Thyroid gland (tissue), 4 donors: ENCODE measurements around the gene FBXL19. TPM values are rescaled to one million over a fixed set of nuclear protein-coding genes. Genes with fewer than 3 reads are reported as not detected.

Experiments
- DNase-seq, 2 donors: peaks; one replicate each; pipeline ENCODE4 v3.0.0-alpha.2; 2019
- H3K27ac ChIP-seq, 3 donors: fragments of 200-600 bp; sonication (generic); 1 replicate in 2 of 3; 2 replicates in 1 of 3; pipeline ENCODE4 v1.5.1; 2016 to 2019; ENCODE audit warnings: mild to moderate bottlenecking in 1 of 3, moderate library complexity in 1 of 3
- H3K27me3 ChIP-seq: fragments of 200-600 bp; sonication (generic); one replicate; pipeline ENCODE4 v1.5.1; 2019
- H3K36me3 ChIP-seq, 2 donors: fragments of 200-600 bp; sonication (generic); one replicate each; pipeline ENCODE4 v1.5.1; 2016 to 2019
- H3K4me1 ChIP-seq, 2 donors: fragments of 200-600 bp; sonication (generic); one replicate each; pipeline ENCODE4 v1.5.1; 2017 to 2019
- H3K4me3 ChIP-seq, 3 donors: fragments of 200-600 bp; sonication (generic); replicated peaks in 1 of 3; 1 replicate in 2 of 3; 2 replicates in 1 of 3; pipeline ENCODE4 v1.5.1; 2016; ENCODE audit warnings: mild to moderate bottlenecking in 1 of 3
- H3K9me3 ChIP-seq: fragments of 200-600 bp; sonication (generic); one replicate; pipeline ENCODE4 v1.5.1; 2017
- CTCF ChIP-seq, 6 experiments: fragments of 200-600 bp in 3 of 6; fragments of 450-650 bp in 3 of 6; sonication (generic) in 3 of 6; IDR thresholded peaks; one replicate each; pipeline ENCODE4 v1.5.1; 2016 to 2019; ENCODE audit warnings: antibody characterized with exemption in 6 of 6, mild to moderate bottlenecking in 2 of 6, inconsistent platforms in 1 of 6, moderate library complexity in 1 of 6
- POLR2A ChIP-seq, 2 donors: fragments of 450-650 bp; IDR thresholded peaks; one replicate each; pipeline ENCODE4 v1.6.1; 2017; ENCODE audit warnings: antibody characterized with exemption in 2 of 2, mild to moderate bottlenecking in 2 of 2, moderate library complexity in 1 of 2
- WGBS, 2 donors: methylation state at CpG; one replicate each; pipeline ENCODE4 v1.1.5; 2017; 5-methylcytosine and 5-hydroxymethylcytosine counted together
- intact Hi-C: fragments of 100-400 bp; cut with DNase I; formaldehyde crosslinking; loops from one replicate; pipeline ENCODE4 v1.15.1; 2023
- total RNA-seq, 4 donors: library from RNA; depleted of rRNA; stranded (reverse); fragments of >200 nt; gene quantifications; one replicate each; pipeline ENCODE4 v1.2.3, GENCODE V29; 2016

FBXL19 gene
- total RNA-seq, 4 donors from 2014 or later = 11.7 to 24.0 (median 14.4) TPM

GRCh38 chr16:30893417-30893743 is 30.0 kb upstream of the FBXL19 start:
- TF ChIP-seq POLR2A (IDR thresholded peaks at IDR 0.05) (no peak), CTCF (IDR thresholded peaks at IDR 0.05) (no peak)
- Histone ChIP-seq H3K36me3 (no peaks in the 10 kb centered on the region), H3K27ac (peak overlapping the region; percentile 88 to 90 (median 90)), H3K4me1 (peaks cover 17 to 47% of the 10 kb centered on the region in 2 donors), H3K4me3 (peak overlapping the region; percentile 51 to 70 (median 62)), H3K9me3 (no peaks in the 10 kb centered on the region), H3K27me3 (no peaks in the 10 kb centered on the region)
- intact Hi-C loops = no loop called here
- 0 to 3% methylated on average over 2 to 7 of the region's 11 CpGs for WGBS, 2 donors
- DNase-seq = peak; percentile 10 to 26

- H3K4me3 ChIP-seq = peak within 1 kb of the TSS; percentile 51 to 70 (median 62)
- TF ChIP-seq CTCF (IDR thresholded peaks at IDR 0.05) (peak in 3 of 6 experiments; percentile 35 to 69 (median 63)), POLR2A (IDR thresholded peaks at IDR 0.05) (peak; percentile 58 to 72)
- no peaks in the 10 kb centered on the region for H3K36me3 ChIP-seq
- peak within 1 kb of the TSS; percentile 88 to 90 (median 90) for H3K27ac ChIP-seq
- WGBS, 2 donors = 0 to 5% methylated on average over 2 to 8 of the region's 97 CpGs
- H3K4me1 ChIP-seq = peaks cover 17 to 47% of the 10 kb centered on the region in 2 donors
- no peaks in the 10 kb centered on the region for H3K9me3 ChIP-seq
- DNase-seq = peak; percentile 95
- intact Hi-C loops = no loop called here
- no peaks in the 10 kb centered on the region for H3K27me3 ChIP-seq
Measured at GRCh38 chr16:30893744-30894539, 29.4 kb upstream of the FBXL19 start, which contains the start of gene BCL7C. Gene BCL7C (minus strand): TSS chr16:30894077. CDS start chr16:30893944, 133 bp downstream.

GRCh38 chr16:30894540-30895368 is 28.6 kb upstream of the FBXL19 start:
- H3K27me3 ChIP-seq = no peaks in the 10 kb centered on the region
- H3K4me3 ChIP-seq = peak overlapping the region in 1 of 3 donors; percentile 26
- intact Hi-C loops = no loop called here
- peak overlapping the region; percentile 29 to 86 (median 85) for H3K27ac ChIP-seq
- WGBS, 2 donors = 38 to 41% methylated on average over 16 of the region's 16 CpGs
- H3K4me1 ChIP-seq = peaks cover 17 to 40% of the 10 kb centered on the region in 2 donors
- TF ChIP-seq CTCF (IDR thresholded peaks at IDR 0.05) (no peak), POLR2A (IDR thresholded peaks at IDR 0.05) (no peak)
- no peaks in the 10 kb centered on the region for H3K9me3 ChIP-seq
- DNase-seq = no peak
- no peaks in the 10 kb centered on the region for H3K36me3 ChIP-seq

GRCh38 chr16:30895627-30896260 is 27.6 kb upstream of the FBXL19 start:
- WGBS, 2 donors = 73 to 79% methylated on average over 26 to 32 of the region's 32 CpGs
- intact Hi-C loops = no loop called here

More at GRCh38 chr16:30895627-30896260, 27.6 kb upstream of the FBXL19 start:
- Histone ChIP-seq H3K36me3 (no peaks in the 10 kb centered on the region), H3K27ac (peak overlapping the region; percentile 93 to 99 (median 97)), H3K4me3 (peak overlapping the region in 1 of 3 donors; percentile 49), H3K9me3 (no peaks in the 10 kb centered on the region), H3K27me3 (no peaks in the 10 kb centered on the region), H3K4me1 (peaks cover 17 to 35% of the 10 kb centered on the region in 2 donors)
- TF ChIP-seq CTCF (IDR thresholded peaks at IDR 0.05) = no peak
- TF ChIP-seq POLR2A (IDR thresholded peaks at IDR 0.05) = no peak
- no peak for DNase-seq
